H1 (cell line): ENCODE data around the gene NAXD. TPM values are rescaled to one million over a fixed set of nuclear protein-coding genes. Genes with fewer than 3 reads are reported as not detected.

Experiments
- CTCF ChIA-PET: fragments of 300-600 bp; sonication (Branson Sonifier 250); formaldehyde crosslinking; loops from one replicate; lab custom pipeline; 2021; ENCODE audit not compliant: partially characterized antibody; lab: Charles Lee
- POLR2A ChIA-PET: fragments of 300-600 bp; sonication (Branson Sonifier 250); formaldehyde crosslinking; loops from one replicate; lab custom pipeline; 2021; ENCODE audit warnings: inconsistent platforms; ENCODE audit not compliant: partially characterized antibody; lab: Charles Lee
- DNase-seq, 2 experiments: peaks; one replicate each; pipeline versions ENCODE4 v3.0.0 to v3.0.0-alpha.2; 2010 to 2022; ENCODE audit warnings: low spot score in 2 of 2, low read depth in 1 of 2, mixed read lengths in 1 of 2
- FAIRE-seq: peaks from 2 replicates; lab custom pipeline; 2011; peaks lifted over from hg19 to GRCh38; lab: Jason Lieb, UNC
- H2AFZ ChIP-seq: 2 replicates; pipeline ENCODE4 v1.8.1; 2012; ENCODE audit warnings: low read length, inconsistent platforms
- H2AK5ac ChIP-seq: 2 replicates; pipeline ENCODE4 v1.6.1; 2013; ENCODE audit warnings: low read depth, low read length
- H2BK120ac ChIP-seq: replicated peaks from 2 replicates; pipeline ENCODE3; 2013; ENCODE audit warnings: low read depth, low read length, inconsistent platforms
- H2BK12ac ChIP-seq: 2 replicates; pipeline ENCODE4 v1.6.1; 2013; ENCODE audit warnings: low read depth, low read length
- H2BK15ac ChIP-seq: 2 replicates; pipeline ENCODE4 v1.6.1; 2013; ENCODE audit warnings: low read length
- H2BK20ac ChIP-seq: 2 replicates; pipeline ENCODE4 v1.6.1; 2013; ENCODE audit warnings: low read length
- H2BK5ac ChIP-seq: 2 replicates; pipeline ENCODE4 v1.6.1; 2013; ENCODE audit warnings: low read depth, low read length
- H3K14ac ChIP-seq: 2 replicates; pipeline ENCODE4 v1.6.1; 2013; ENCODE audit warnings: inconsistent platforms; ENCODE audit not compliant: insufficient read length
- H3K18ac ChIP-seq: 2 replicates; pipeline ENCODE4 v1.6.1; 2013; ENCODE audit warnings: low read length; ENCODE audit errors: extremely low read depth
- H3K23ac ChIP-seq: 2 replicates; pipeline ENCODE4 v1.6.1; 2013; ENCODE audit warnings: inconsistent platforms; ENCODE audit not compliant: insufficient read length
- H3K23me2 ChIP-seq: 2 replicates; pipeline ENCODE4 v1.6.1; 2013; ENCODE audit warnings: low read depth, low read length
- H3K27ac ChIP-seq: 2 replicates; pipeline ENCODE4 v1.6.1; 2011; ENCODE audit warnings: low read depth, low read length, inconsistent platforms
- H3K27me3 ChIP-seq, 4 experiments: replicated peaks in 1 of 4; 1 replicate in 1 of 4; 2 replicates in 3 of 4; pipeline versions ENCODE4 v1.6.1 to v1.8.1; 2011 to 2013; ENCODE audit warnings: low read length in 3 of 4, mild to moderate bottlenecking in 3 of 4, inconsistent platforms in 2 of 4, mixed read lengths in 2 of 4, moderate library complexity in 1 of 4; ENCODE audit not compliant: control insufficient read depth in 3 of 4, insufficient read depth in 3 of 4; ENCODE audit errors: extremely low read depth in 1 of 4
- H3K36me3 ChIP-seq, 4 experiments: 2 replicates each; pipeline versions ENCODE4 v1.6.1 to v1.8.1; 2011 to 2013; ENCODE audit warnings: mild to moderate bottlenecking in 4 of 4, low read length in 3 of 4, moderate library complexity in 2 of 4, control low read depth in 1 of 4, inconsistent platforms in 1 of 4; ENCODE audit not compliant: insufficient read depth in 4 of 4, control insufficient read depth in 2 of 4
- H3K4ac ChIP-seq: replicated peaks from 2 replicates; pipeline ENCODE3; 2013; ENCODE audit warnings: low read length, low read depth, mixed read lengths, inconsistent platforms; ENCODE audit not compliant: insufficient read length
- H3K4me1 ChIP-seq, 4 experiments: replicated peaks in 1 of 4; 1 replicate in 1 of 4; 2 replicates in 3 of 4; pipeline versions ENCODE4 v1.6.1 to v1.8.1; 2011 to 2013; ENCODE audit warnings: low read length in 3 of 4, inconsistent platforms in 2 of 4, mixed read lengths in 1 of 4; ENCODE audit not compliant: insufficient read depth in 4 of 4, control insufficient read depth in 3 of 4
- H3K4me2 ChIP-seq, 2 experiments: 2 replicates each; pipeline versions ENCODE4 v1.6.1 to v1.8.1; 2011 to 2013; ENCODE audit warnings: low read depth in 2 of 2, low read length in 2 of 2, control low read depth in 1 of 2, inconsistent platforms in 1 of 2, mild to moderate bottlenecking in 1 of 2; ENCODE audit not compliant: insufficient read depth in 1 of 2
- H3K4me3 ChIP-seq, 4 experiments: fragments of 200-600, 300-600 bp in 1 of 4; sonication (generic), shearing (Covaris generic), sonication (Bioruptor Twin) in 1 of 4; 2 replicates each; pipeline versions ENCODE4 v1.5.1 to v1.8.1; 2011 to 2016; ENCODE audit warnings: low read length in 4 of 4, low read depth in 3 of 4, control low read depth in 2 of 4, inconsistent platforms in 2 of 4, mild to moderate bottlenecking in 2 of 4, mixed read lengths in 1 of 4, moderate library complexity in 1 of 4; ENCODE audit not compliant: insufficient read depth in 2 of 4; ENCODE audit errors: extremely low read depth in 1 of 4
- H3K56ac ChIP-seq: replicated peaks from 2 replicates; pipeline ENCODE3; 2013; ENCODE audit warnings: low read depth, mild to moderate bottlenecking, mixed read lengths, low read length, inconsistent platforms; ENCODE audit not compliant: insufficient read length
- H3K79me1 ChIP-seq: 2 replicates; pipeline ENCODE4 v1.6.1; 2013; ENCODE audit warnings: low read depth, low read length, control low read depth
- H3K79me2 ChIP-seq, 2 experiments: 2 replicates each; pipeline versions ENCODE4 v1.6.1 to v1.8.1; 2012 to 2013; ENCODE audit warnings: low read length in 2 of 2, mild to moderate bottlenecking in 2 of 2, inconsistent platforms in 1 of 2; ENCODE audit not compliant: insufficient read depth in 2 of 2, control insufficient read depth in 1 of 2
- H3K9ac ChIP-seq, 4 experiments: replicated peaks in 1 of 4; 1 replicate in 1 of 4; 2 replicates in 3 of 4; pipeline versions ENCODE4 v1.6.1 to v1.8.1; 2011 to 2013; ENCODE audit warnings: low read depth in 3 of 4, low read length in 3 of 4, control low read depth in 2 of 4, mild to moderate bottlenecking in 2 of 4, moderate library complexity in 2 of 4, inconsistent platforms in 1 of 4; ENCODE audit errors: extremely low read depth in 1 of 4
- H3K9me3 ChIP-seq, 2 experiments: 2 replicates each; pipeline versions ENCODE4 v1.6.1 to v1.8.1; 2012 to 2013; ENCODE audit warnings: mild to moderate bottlenecking in 2 of 2, moderate library complexity in 2 of 2, control low read depth in 1 of 2, inconsistent platforms in 1 of 2, low read depth in 1 of 2, low read length in 1 of 2, mixed read lengths in 1 of 2; ENCODE audit not compliant: insufficient read depth in 2 of 2
- H4K20me1 ChIP-seq, 2 experiments: replicated peaks in 1 of 2; 2 replicates each; pipeline versions ENCODE3 to v1.8.1; 2011 to 2013; ENCODE audit warnings: inconsistent platforms in 2 of 2, low read length in 2 of 2, mild to moderate bottlenecking in 1 of 2; ENCODE audit not compliant: insufficient read depth in 2 of 2, control insufficient read depth in 1 of 2
- H4K5ac ChIP-seq: 2 replicates; pipeline ENCODE4 v1.6.1; 2013; ENCODE audit warnings: low read length, low read depth, mixed read lengths, inconsistent platforms; ENCODE audit not compliant: insufficient read length
- H4K8ac ChIP-seq: 2 replicates; pipeline ENCODE4 v1.8.0; 2013; ENCODE audit warnings: mild to moderate bottlenecking, moderate library complexity, low read length, inconsistent platforms; ENCODE audit not compliant: insufficient read depth; ENCODE audit errors: extremely low read depth
- H4K91ac ChIP-seq: replicated peaks from 2 replicates; pipeline ENCODE3; 2013; ENCODE audit warnings: low read length, mixed read lengths, inconsistent platforms; ENCODE audit not compliant: insufficient read length
- CBX8 ChIP-seq: fragments of 300-800, 300-1000 bp; sonication (generic); IDR thresholded peaks from 2 replicates; pipeline ENCODE4 v1.7.1; 2016; ENCODE audit warnings: low read depth, low read length, borderline replicate concordance
- CEBPB ChIP-seq: IDR thresholded peaks from 2 replicates; pipeline ENCODE4 v1.6.1; 2012; ENCODE audit warnings: low read depth, low read length
- CHD2 ChIP-seq: IDR thresholded peaks from 2 replicates; pipeline ENCODE4 v1.6.1; 2012; ENCODE audit warnings: low read length, improper control_type of control experiment
- CREB1 ChIP-seq: IDR thresholded peaks from 2 replicates; pipeline ENCODE4 v1.6.1; 2012; ENCODE audit warnings: inconsistent platforms
- EZH2 ChIP-seq: fragments of 200-600 bp; sonication (generic); IDR thresholded peaks from 2 replicates; pipeline ENCODE4 v1.7.1; 2012; ENCODE audit warnings: low read depth, mild to moderate bottlenecking, moderate library complexity, low read length, inconsistent platforms; ENCODE audit not compliant: severe bottlenecking
- MAFK ChIP-seq: IDR thresholded peaks from 2 replicates; pipeline ENCODE4 v1.6.1; 2012; ENCODE audit warnings: low read depth, mild to moderate bottlenecking, improper control_type of control experiment, low read length
- POLR2A ChIP-seq, 2 experiments: IDR thresholded peaks; 1 replicate in 1 of 2; 2 replicates in 1 of 2; pipeline ENCODE4 v1.6.1; 2011; ENCODE audit warnings: low read depth in 2 of 2, low read length in 2 of 2, mild to moderate bottlenecking in 2 of 2; ENCODE audit errors: control extremely low read depth in 1 of 2
- RBBP5 ChIP-seq: IDR thresholded peaks from 2 replicates; pipeline ENCODE4 v1.7.1; 2012; ENCODE audit warnings: low read depth, mild to moderate bottlenecking, inconsistent platforms, low read length, moderate library complexity, borderline replicate concordance
- SIRT6 ChIP-seq: IDR thresholded peaks from one replicate; pipeline ENCODE4 v1.7.1; 2012; ENCODE audit warnings: low read length, inconsistent platforms
- SUZ12 ChIP-seq: fragments of 200-600 bp; sonication (generic); IDR thresholded peaks from 2 replicates; pipeline ENCODE4 v1.6.1; 2012; ENCODE audit warnings: mild to moderate bottlenecking, inconsistent platforms, low read length, moderate library complexity, mixed read lengths
- TBP ChIP-seq: IDR thresholded peaks from 2 replicates; pipeline ENCODE4 v1.6.1; 2011; ENCODE audit warnings: low read depth, low read length, improper control_type of control experiment
- USF2 ChIP-seq: IDR thresholded peaks from 2 replicates; pipeline ENCODE4 v1.6.1; 2011; ENCODE audit warnings: low read length, improper control_type of control experiment
- WGBS, 2 experiments: shearing (Covaris generic) in 1 of 2; methylation state at CpG; one replicate each; pipeline versions ENCODE4 v1.1.6 to v1.1.7; 2013 to 2015; ENCODE audit warnings: low lambda C conversion rate in 2 of 2, mixed read lengths in 2 of 2, inconsistent platforms in 1 of 2, low coverage in 1 of 2, missing lambda C conversion rate in 1 of 2; ENCODE audit not compliant: insufficient replicate concordance in 2 of 2, insufficient coverage in 1 of 2, insufficient read length in 1 of 2; ENCODE audit errors: extremely low coverage in 1 of 2, missing lambda C conversion rate in 1 of 2; 5-methylcytosine and 5-hydroxymethylcytosine counted together
- polyA plus RNA-seq, 7 experiments: library from polyadenylated mRNA; depleted of rRNA in 3 of 7; stranded (reverse) in 5 of 7; unstranded in 2 of 7; fragments of >200 nt in 5 of 7; fragments of 200-250 nt in 2 of 7; gene quantifications; 1 replicate in 5 of 7; 2 replicates in 1 of 7; 4 replicates in 1 of 7; pipeline versions ENCODE4 v1.2.1 to v1.2.3, GENCODE V29; 2011 to 2013; ENCODE audit warnings: missing spikeins in 2 of 7, mixed read lengths in 2 of 7
- total RNA-seq: library from RNA; stranded (reverse); fragmentation: NEBNext Ultra II Directional; extraction: Animal tissue kit (Norgen Biotek cat#: 25700); gene quantifications from 2 replicates; pipeline ENCODE4 v1.2.1, GENCODE V29; 2021
- TF ChIP-seq, protein P1 (sequence below): IDR thresholded peaks from 2 replicates; pipeline ENCODE4 v1.6.1; 2012; ENCODE audit warnings: inconsistent platforms

NAXD gene
- total and polyA plus RNA-seq, 2 of the 8 experiments (the other 6 are each of a cell fraction or from before 2014, with no cell fraction given), result 25.4 to 35.5 TPM

DNA sequence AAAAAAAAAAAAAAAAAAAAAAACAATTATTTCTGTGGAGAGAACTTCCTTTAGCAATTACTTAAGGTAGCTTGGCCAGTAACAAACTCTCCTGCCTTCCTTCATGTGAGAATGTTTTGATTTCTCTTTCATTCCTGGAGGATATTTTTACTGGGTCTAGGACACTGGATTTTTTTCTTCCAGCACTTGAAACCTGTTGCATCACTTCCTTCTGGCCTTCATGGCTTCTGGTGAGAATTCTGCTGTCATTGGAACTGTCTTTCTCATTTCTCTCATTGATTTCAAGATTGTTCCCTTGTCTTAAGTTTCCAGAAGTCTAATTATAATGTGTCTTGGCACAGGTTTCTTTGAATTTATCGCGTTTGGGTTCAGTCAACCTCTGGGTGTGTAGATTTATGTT lies 34.5 kb upstream of the NAXD start:
- DNase-seq, result no peak
- Histone ChIP-seq H3K36me3 (no peaks in the 10 kb centered on the region), H2AK5ac (no peak overlapping the region), H3K9ac (no peak overlapping the region), H3K4ac (no peak overlapping the region), H3K27ac (no peak overlapping the region), H3K23me2 (no peaks in the 10 kb centered on the region; the same call in 1 of the 2 replicates), H4K5ac (no peak overlapping the region), H2BK120ac (no peak overlapping the region), H2BK15ac (no peak overlapping the region), H3K18ac (no peak overlapping the region), H3K4me2 (no peak overlapping the region), H4K20me1 (peaks cover 0 to 1% of the 10 kb centered on the region in 2 experiments), H3K27me3 (no peaks in the 10 kb centered on the region), H3K14ac (no peak overlapping the region), H2BK20ac (no peak overlapping the region), H3K56ac (no peak overlapping the region), H3K79me1 (no peaks in the 10 kb centered on the region), H2BK5ac (no peak overlapping the region), H3K4me3 (no peak overlapping the region), H3K79me2 (no peaks in the 10 kb centered on the region), H4K91ac (no peak overlapping the region), H3K4me1 (peaks cover 0 to 1% (median 0%) of the 10 kb centered on the region in 4 experiments; a peak in 1 of 7 replicates), H4K8ac (no peak overlapping the region), H3K23ac (no peak overlapping the region), H3K9me3 (no peaks in the 10 kb centered on the region), H2BK12ac (no peak overlapping the region), H2AFZ (peak overlapping the region; percentile 50; the same call in 1 of the 2 replicates)
- FAIRE-seq, result no peak
- CTCF ChIA-PET, result interaction anchor here (0.8 kb wide), 1 partner anchor 59 kb away, joined by 3 read pairs; no protein-coding TSS in a partner anchor
- WGBS, 2 experiments, result 93% methylated on average over 2 of the region's 2 CpGs; no CpG with 5 or more reads in 1 of the 2 experiments
- TF ChIP-seq, protein P1, sequence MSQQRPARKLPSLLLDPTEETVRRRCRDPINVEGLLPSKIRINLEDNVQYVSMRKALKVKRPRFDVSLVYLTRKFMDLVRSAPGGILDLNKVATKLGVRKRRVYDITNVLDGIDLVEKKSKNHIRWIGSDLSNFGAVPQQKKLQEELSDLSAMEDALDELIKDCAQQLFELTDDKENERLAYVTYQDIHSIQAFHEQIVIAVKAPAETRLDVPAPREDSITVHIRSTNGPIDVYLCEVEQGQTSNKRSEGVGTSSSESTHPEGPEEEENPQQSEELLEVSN, result no peak
- TF ChIP-seq CEBPB (no peak), RBBP5 (no peak), EZH2 (no peak), SIRT6 (no peak), SUZ12 (no peak), MAFK (no peak), TBP (no peak), CHD2 (no peak), POLR2A (IDR thresholded peaks at IDR 0.05; ENCODE audit: control extremely low read depth in 1 of 2, low read depth in 2 of 2, low read length in 2 of 2) (no peak), USF2 (no peak), CREB1 (no peak), CBX8 (no peak)
- POLR2A ChIA-PET, result interaction anchor here (0.7 kb wide), 1 partner anchor 14 kb away, joined by 3 read pairs; no protein-coding TSS in a partner anchor
